Adrenal gland (tissue), 12 donors: ENCODE results near the gene RACK1. TPM values are rescaled to one million over a fixed set of nuclear protein-coding genes. Genes with fewer than 3 reads are reported as not detected.

Source experiments
- DNase-seq, 7 donors: peaks; one replicate each; pipeline ENCODE4 v3.0.0-alpha.2; 2019 to 2020
- H3K27ac ChIP-seq, 5 donors: fragments of 200-600 bp; sonication (generic) in 4 of 5; 1 replicate in 3 of 5; 2 replicates in 2 of 5; pipeline versions ENCODE4 v1.5.1 to v1.8.0; 2016 to 2020; ENCODE audit warnings: mild to moderate bottlenecking in 1 of 5
- H3K27me3 ChIP-seq: fragments of 200-600 bp; 2 replicates; pipeline ENCODE4 v1.8.0; 2021
- H3K36me3 ChIP-seq, 2 donors: fragments of 200-600 bp; replicated peaks in 1 of 2; 1 replicate in 1 of 2; 2 replicates in 1 of 2; pipeline versions ENCODE4 v1.5.1 to v1.8.0; 2018 to 2022
- H3K4me1 ChIP-seq, 2 donors: fragments of 200-600 bp; replicated peaks in 1 of 2; 1 replicate in 1 of 2; 2 replicates in 1 of 2; pipeline versions ENCODE4 v1.5.1 to v1.8.0; 2018 to 2021
- H3K4me3 ChIP-seq, 4 donors: fragments of 200-600 bp; sonication (generic) in 3 of 4; one replicate each; pipeline ENCODE4 v1.5.1; 2016 to 2018
- H3K9me3 ChIP-seq, 3 donors: fragments of 200-600 bp; sonication (generic) in 1 of 3; replicated peaks in 1 of 3; 1 replicate in 2 of 3; 2 replicates in 1 of 3; pipeline versions ENCODE4 v1.5.1 to v1.8.0; 2016 to 2021
- POLR2A ChIP-seq, 2 donors: fragments of 450-650 bp; IDR thresholded peaks; one replicate each; pipeline ENCODE4 v1.6.1; 2017; ENCODE audit warnings: antibody characterized with exemption in 2 of 2, mild to moderate bottlenecking in 2 of 2, moderate library complexity in 1 of 2
- WGBS, 4 donors: extraction: QIAGEN DNeasy Blood & Tissue Kit in 2 of 4; methylation state at CpG; one replicate each; pipeline versions ENCODE4 v1.1.5 to v1.1.7; 2013 to 2017; 5-methylcytosine and 5-hydroxymethylcytosine counted together
- intact Hi-C, 2 donors: fragments of 100-400 bp; cut with DNase I; formaldehyde crosslinking; loops; one replicate each; pipeline versions ENCODE4 v1.14.1 to v1.15.0; 2022 to 2023
- polyA plus RNA-seq, 3 donors: library from polyadenylated mRNA; stranded (reverse); fragments of 200-250 nt in 2 of 3; fragments of 350-450 nt in 1 of 3; fragmentation: Illumina TruSeq in 1 of 3; extraction: RNeasy Lipid Tissue Mini Kit (QIAGEN cat#74804) in 1 of 3; gene quantifications; one replicate each; pipeline ENCODE4 v1.2.3, GENCODE V29; 2013 to 2014
- total RNA-seq, 9 donors: library from RNA; depleted of rRNA in 4 of 9; stranded (reverse); fragments of >200 nt in 4 of 9; fragments of 120-200 nt in 1 of 9; fragmentation: NEBNext Ultra II Directional in 1 of 9; extraction: Animal tissue kit (Norgen Biotek cat#: 25700) in 1 of 9; gene quantifications; one replicate each; pipeline versions ENCODE4 v1.1.0 to v1.2.4, GENCODE V29; 2013 to 2023
- TF ChIP-seq, protein P1 (sequence below), 6 experiments: fragments of 450-650 bp in 4 of 6; fragments of 200-600 bp in 2 of 6; sonication (generic) in 1 of 6; IDR thresholded peaks; 1 replicate in 5 of 6; 2 replicates in 1 of 6; pipeline versions ENCODE4 v1.5.1 to v1.8.0; 2016 to 2021; ENCODE audit warnings: antibody characterized with exemption in 6 of 6, mild to moderate bottlenecking in 2 of 6, moderate library complexity in 1 of 6
- donor health status: healthy with polysubstance abuse.
- donor health status: Bipolar disorder and iron deficiency.
- donor health status: DM: yes; HTN: yes; CAD: no.
- donor health status: DM: no; HTN: no; CAD: no.
- donor health status: DM: no; HTN: no; CAD: no.
- donor health status: DM: yes; HTN: yes; CAD: no.

Gene RACK1
- total and polyA plus RNA-seq, 12 donors, result 1,252 to 3,641 (median 2,099) TPM

- WGBS, 4 donors, result 87 to 91% (median 90%) methylated on average over 14 to 18 of the region's 18 CpGs
- Histone ChIP-seq H3K9me3 (no peaks in the 10 kb centered on the region), H3K27ac (no peak overlapping the region), H3K36me3 (peaks cover 0 to 67% of the 10 kb centered on the region in 2 donors), H3K4me3 (no peak overlapping the region), H3K4me1 (no peaks in the 10 kb centered on the region), H3K27me3 (no peaks in the 10 kb centered on the region)
- intact Hi-C loops, result no loop called here
- no peak for TF ChIP-seq POLR2A (IDR thresholded peaks at IDR 0.05)
- TF ChIP-seq, protein P1, sequence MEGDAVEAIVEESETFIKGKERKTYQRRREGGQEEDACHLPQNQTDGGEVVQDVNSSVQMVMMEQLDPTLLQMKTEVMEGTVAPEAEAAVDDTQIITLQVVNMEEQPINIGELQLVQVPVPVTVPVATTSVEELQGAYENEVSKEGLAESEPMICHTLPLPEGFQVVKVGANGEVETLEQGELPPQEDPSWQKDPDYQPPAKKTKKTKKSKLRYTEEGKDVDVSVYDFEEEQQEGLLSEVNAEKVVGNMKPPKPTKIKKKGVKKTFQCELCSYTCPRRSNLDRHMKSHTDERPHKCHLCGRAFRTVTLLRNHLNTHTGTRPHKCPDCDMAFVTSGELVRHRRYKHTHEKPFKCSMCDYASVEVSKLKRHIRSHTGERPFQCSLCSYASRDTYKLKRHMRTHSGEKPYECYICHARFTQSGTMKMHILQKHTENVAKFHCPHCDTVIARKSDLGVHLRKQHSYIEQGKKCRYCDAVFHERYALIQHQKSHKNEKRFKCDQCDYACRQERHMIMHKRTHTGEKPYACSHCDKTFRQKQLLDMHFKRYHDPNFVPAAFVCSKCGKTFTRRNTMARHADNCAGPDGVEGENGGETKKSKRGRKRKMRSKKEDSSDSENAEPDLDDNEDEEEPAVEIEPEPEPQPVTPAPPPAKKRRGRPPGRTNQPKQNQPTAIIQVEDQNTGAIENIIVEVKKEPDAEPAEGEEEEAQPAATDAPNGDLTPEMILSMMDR (IDR thresholded peaks at IDR 0.05), result no peak
- DNase-seq, result no peak
These were observed 11.1 kb downstream of the RACK1 start for GRCh38 chr5:181232593-181232992.

DNA sequence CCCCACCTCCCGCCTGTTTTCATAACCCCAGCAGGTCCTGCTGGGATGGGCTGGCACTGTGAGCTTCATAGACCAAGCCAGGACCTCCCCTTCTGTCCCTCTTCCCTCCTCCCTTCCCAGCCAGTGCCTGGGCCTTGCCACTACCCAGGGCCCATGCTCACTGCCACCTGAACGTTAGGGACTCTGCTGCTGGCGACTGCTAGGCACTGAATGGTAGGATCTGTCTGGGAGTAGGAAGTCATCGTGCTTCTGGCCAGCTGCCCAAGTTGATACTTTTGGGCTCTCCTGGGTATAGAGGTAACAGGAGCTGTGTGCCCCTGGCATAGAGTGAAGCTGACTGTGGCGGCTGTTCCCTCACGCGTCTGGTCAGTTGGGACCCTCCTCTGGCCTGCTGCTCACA lies 12.3 kb downstream of the RACK1 start:
- Histone ChIP-seq H3K4me3 (no peak overlapping the region), H3K27ac (no peak overlapping the region), H3K36me3 (peaks cover 0 to 64% of the 10 kb centered on the region in 2 donors), H3K4me1 (no peaks in the 10 kb centered on the region), H3K9me3 (no peaks in the 10 kb centered on the region), H3K27me3 (no peaks in the 10 kb centered on the region)
- TF ChIP-seq, protein P1 (IDR thresholded peaks at IDR 0.05), result no peak
- no peak for TF ChIP-seq POLR2A (IDR thresholded peaks at IDR 0.05)
- WGBS, 4 donors, result 85 to 94% (median 86%) methylated on average over 4 to 7 of the region's 7 CpGs
- peak in 1 of 7 donors; percentile 53 for DNase-seq
- intact Hi-C loops, result no loop called here

DNA sequence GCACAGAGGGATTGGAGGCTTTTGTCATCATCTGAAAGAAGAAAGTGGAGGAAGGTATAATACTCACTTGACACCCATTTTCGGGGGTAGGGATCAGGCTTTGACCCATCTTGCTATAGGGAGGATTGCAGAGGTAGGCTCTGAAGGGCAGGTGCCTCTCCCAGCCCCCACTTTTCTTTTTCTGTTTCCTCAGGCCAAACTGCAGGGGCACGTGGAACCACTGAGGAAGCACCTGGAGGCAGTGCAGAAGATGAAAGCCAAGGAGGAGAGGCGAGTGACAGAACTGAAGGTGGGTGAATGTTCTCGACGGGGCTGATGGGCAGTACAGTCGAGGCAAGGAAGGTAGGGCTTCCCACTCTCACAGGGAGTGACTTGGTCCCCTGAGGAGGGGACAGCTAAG lies 13.2 kb downstream of the RACK1 start:
- peaks cover 0 to 55% of the 10 kb centered on the region in 2 donors for H3K36me3 ChIP-seq
- no peaks in the 10 kb centered on the region for H3K27me3 ChIP-seq
- DNase-seq, result no peak
- H3K4me3 ChIP-seq, result no peak overlapping the region
- intact Hi-C loops, result no loop called here
- H3K27ac ChIP-seq, result no peak overlapping the region
- TF ChIP-seq POLR2A (IDR thresholded peaks at IDR 0.05), result no peak
- TF ChIP-seq, protein P1 (IDR thresholded peaks at IDR 0.05), result no peak
- no peaks in the 10 kb centered on the region for H3K4me1 ChIP-seq
- no peaks in the 10 kb centered on the region for H3K9me3 ChIP-seq
- 88 to 97% (median 92%) methylated on average over 6 of the region's 6 CpGs for WGBS, 4 donors

GRCh38 chr5:181229996-181230395 lies 13.7 kb downstream of the RACK1 start:
- Histone ChIP-seq H3K36me3 (peaks cover 0 to 49% of the 10 kb centered on the region in 2 donors), H3K27me3 (no peaks in the 10 kb centered on the region), H3K4me3 (no peak overlapping the region), H3K27ac (no peak overlapping the region), H3K9me3 (no peaks in the 10 kb centered on the region), H3K4me1 (peaks cover 0 to 4% of the 10 kb centered on the region in 2 donors)
- no peak for TF ChIP-seq POLR2A (IDR thresholded peaks at IDR 0.05)
- TF ChIP-seq, protein P1 (IDR thresholded peaks at IDR 0.05), result no peak
- intact Hi-C loops, result no loop called here
- DNase-seq, result peak in 1 of 7 donors; percentile 50
- 89 to 98% (median 95%) methylated on average over 12 to 13 of the region's 13 CpGs for WGBS, 4 donors
